WTC11 (cell line): ENCODE results near the gene CDH12. TPM values are rescaled to one million over a fixed set of nuclear protein-coding genes. Genes with fewer than 3 reads are reported as not detected.

Experiments
- ATAC-seq: fragments of 200-7000 bp; cut with Tn5 transposase; 2 replicates; pipeline ENCODE4 v1.10.0; 2021; ENCODE audit warnings: mild to moderate bottlenecking, moderate library complexity
- CTCF ChIA-PET: fragments of 300-600 bp; sonication (Branson Sonifier 250); formaldehyde crosslinking; loops from one replicate; lab custom pipeline; 2021; ENCODE audit warnings: antibody characterized with exemption; lab: Charles Lee
- POLR2A ChIA-PET: fragments of 350-600 bp; sonication (Branson Sonifier 250); formaldehyde crosslinking; loops from one replicate; lab custom pipeline; 2021; ENCODE audit warnings: antibody characterized with exemption; lab: Charles Lee
- DNase-seq: peaks from one replicate; pipeline ENCODE4 v3.0.0; 2021; ENCODE audit warnings: low spot score
- H3K27ac Mint-ChIP-seq: 2 replicates; pipeline ENCODE4 v1.8.0; 2021; ENCODE audit warnings: mixed read lengths
- H3K27me3 Mint-ChIP-seq: 2 replicates; pipeline ENCODE4 v1.8.0; 2021; ENCODE audit warnings: low read depth, mild to moderate bottlenecking, moderate library complexity, mixed read lengths
- H3K36me3 Mint-ChIP-seq: 2 replicates; pipeline ENCODE4 v1.8.0; 2021; ENCODE audit warnings: mixed read lengths
- H3K4me1 Mint-ChIP-seq: 2 replicates; pipeline ENCODE4 v1.8.0; 2022; ENCODE audit warnings: mixed read lengths
- H3K4me3 Mint-ChIP-seq: 2 replicates; pipeline ENCODE4 v1.8.0; 2021; ENCODE audit warnings: mild to moderate bottlenecking, moderate library complexity, mixed read lengths
- H3K9me3 Mint-ChIP-seq: 2 replicates; pipeline ENCODE4 v1.8.0; 2021; ENCODE audit warnings: mixed read lengths
- ATF2 ChIP-seq: sonication (generic); formaldehyde crosslinking; IDR thresholded peaks from 2 replicates; pipeline ENCODE4 v1.8.1; 2022; ENCODE audit warnings: low read depth, missing genetic modification reagents, borderline replicate concordance
- ELF4 ChIP-seq: sonication (generic); formaldehyde crosslinking; IDR thresholded peaks from 2 replicates; pipeline ENCODE4 v1.8.1; 2022; ENCODE audit warnings: low read depth, mild to moderate bottlenecking, moderate library complexity, missing genetic modification reagents
- ESRRA ChIP-seq: sonication (generic); formaldehyde crosslinking; IDR thresholded peaks from 2 replicates; pipeline ENCODE4 v1.8.1; 2022; ENCODE audit warnings: mild to moderate bottlenecking, missing genetic modification reagents, borderline replicate concordance
- FOXP1 ChIP-seq: sonication (generic); formaldehyde crosslinking; IDR thresholded peaks from 2 replicates; pipeline ENCODE4 v1.8.0; 2022; ENCODE audit warnings: missing genetic modification reagents, mild to moderate bottlenecking, moderate library complexity, borderline replicate concordance
- GRHL2 ChIP-seq: fragments of 250-450 bp; sonication (Bioruptor Pico); IDR thresholded peaks from 2 replicates; pipeline ENCODE4 v1.8.0; 2022; ENCODE audit warnings: mild to moderate bottlenecking, moderate library complexity; ENCODE audit not compliant: insufficient replicate concordance, severe bottlenecking
- MLX ChIP-seq: sonication (generic); formaldehyde crosslinking; IDR thresholded peaks from 2 replicates; pipeline ENCODE4 v1.8.1; 2023; ENCODE audit warnings: mild to moderate bottlenecking, missing genetic modification reagents, moderate library complexity
- NR2C2 ChIP-seq: sonication (generic); formaldehyde crosslinking; IDR thresholded peaks from 2 replicates; pipeline ENCODE4 v1.8.0; 2022; ENCODE audit warnings: mild to moderate bottlenecking, missing genetic modification reagents
- OVOL2 ChIP-seq: fragments of 250-450 bp; sonication (Bioruptor Pico); IDR thresholded peaks from 2 replicates; pipeline ENCODE4 v1.9.0; 2021; ENCODE audit warnings: mild to moderate bottlenecking, borderline replicate concordance
- ZBTB21 ChIP-seq: sonication (generic); formaldehyde crosslinking; IDR thresholded peaks from 2 replicates; pipeline ENCODE4 v1.8.1; 2023; ENCODE audit warnings: mild to moderate bottlenecking, missing genetic modification reagents, borderline replicate concordance
- ZBTB43 ChIP-seq: sonication (generic); formaldehyde crosslinking; IDR thresholded peaks from 2 replicates; pipeline ENCODE4 v1.8.1; 2023; ENCODE audit warnings: mild to moderate bottlenecking, missing genetic modification reagents
- ZNF232 ChIP-seq: sonication (generic); formaldehyde crosslinking; IDR thresholded peaks from 2 replicates; pipeline ENCODE4 v1.8.0; 2022; ENCODE audit warnings: mild to moderate bottlenecking, missing genetic modification reagents
- ZNF263 ChIP-seq: sonication (generic); formaldehyde crosslinking; IDR thresholded peaks from 2 replicates; pipeline ENCODE4 v1.8.1; 2022; ENCODE audit warnings: low read depth, mild to moderate bottlenecking, moderate library complexity, missing genetic modification reagents
- ZNF281 ChIP-seq: sonication (generic); formaldehyde crosslinking; IDR thresholded peaks from 2 replicates; pipeline ENCODE4 v1.8.0; 2023; ENCODE audit warnings: mild to moderate bottlenecking, missing genetic modification reagents
- ZNF317 ChIP-seq: sonication (generic); formaldehyde crosslinking; IDR thresholded peaks from 2 replicates; pipeline ENCODE4 v1.8.1; 2023; ENCODE audit warnings: low read depth, mild to moderate bottlenecking, moderate library complexity, missing genetic modification reagents, borderline replicate concordance
- ZNF396 ChIP-seq: fragments of 250-450 bp; sonication (Bioruptor Pico); IDR thresholded peaks from 2 replicates; pipeline ENCODE4 v1.8.0; 2021; ENCODE audit warnings: mild to moderate bottlenecking, moderate library complexity, borderline replicate concordance
- ZNF416 ChIP-seq: fragments of 250-450 bp; sonication (Bioruptor Pico); IDR thresholded peaks from 2 replicates; pipeline ENCODE4 v1.9.0; 2021; ENCODE audit warnings: mild to moderate bottlenecking, inconsistent platforms
- ZNF425 ChIP-seq: fragments of 250-450 bp; sonication (Bioruptor Pico); conservative IDR thresholded peaks from 2 replicates; pipeline ENCODE4 v1.9.0; 2021; ENCODE audit warnings: mild to moderate bottlenecking
- ZNF671 ChIP-seq: fragments of 250-450 bp; sonication (Bioruptor Pico); IDR thresholded peaks from 2 replicates; pipeline ENCODE4 v1.8.0; 2021; ENCODE audit warnings: mild to moderate bottlenecking
- total RNA-seq: library from RNA; stranded (reverse); gene quantifications from 3 replicates; pipeline ENCODE4 v1.2.3, GENCODE V29; 2021
- TF ChIP-seq, protein P1 (sequence below): sonication (generic); formaldehyde crosslinking; IDR thresholded peaks from 2 replicates; pipeline ENCODE4 v1.8.1; 2022; ENCODE audit warnings: mild to moderate bottlenecking, missing genetic modification reagents, moderate library complexity, borderline replicate concordance
- TF ChIP-seq, protein P2 (sequence below): sonication (generic); formaldehyde crosslinking; IDR thresholded peaks from 2 replicates; pipeline ENCODE4 v1.8.0; 2022; ENCODE audit warnings: mild to moderate bottlenecking, missing genetic modification reagents
- TF ChIP-seq, protein P3 (sequence below): sonication (generic); formaldehyde crosslinking; IDR thresholded peaks from 2 replicates; pipeline ENCODE4 v1.8.1; 2023; ENCODE audit warnings: mild to moderate bottlenecking, moderate library complexity, missing genetic modification reagents
- TF ChIP-seq, protein P4 (sequence below): fragments of 250-450 bp; sonication (Bioruptor Pico); IDR thresholded peaks from 2 replicates; pipeline ENCODE4 v1.9.0; 2021; ENCODE audit warnings: mild to moderate bottlenecking

Gene CDH12
- total RNA-seq, 1 experiment from 2014 or later, result not detected

DNA sequence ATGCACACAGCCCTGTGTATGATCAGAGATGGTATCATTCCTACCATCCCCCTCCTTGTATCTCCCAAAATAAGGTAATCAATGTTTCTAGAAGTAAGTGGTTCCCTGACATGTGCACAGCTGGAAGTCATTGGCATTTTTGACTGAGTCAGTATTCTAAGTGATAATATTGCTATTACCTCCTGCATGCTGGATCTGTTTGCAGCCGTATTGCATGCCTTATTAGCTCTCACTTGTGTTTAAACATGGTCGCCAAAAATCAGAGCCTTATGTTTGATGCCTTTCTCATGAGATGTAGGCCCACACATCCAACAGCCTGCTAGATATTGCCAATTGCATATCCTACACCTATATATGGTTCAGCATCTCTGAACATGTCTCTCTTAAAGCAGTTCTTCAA is 254.3 kb downstream of the CDH12 start:
- H3K4me3 Mint-ChIP-seq, result no peak overlapping the region
- no peak for DNase-seq
- H3K36me3 Mint-ChIP-seq, result no peaks in the 10 kb centered on the region
- H3K4me1 Mint-ChIP-seq, result no peaks in the 10 kb centered on the region
- no peak for ATAC-seq
- no peaks in the 10 kb centered on the region for H3K27me3 Mint-ChIP-seq
- H3K9me3 Mint-ChIP-seq, result no peaks in the 10 kb centered on the region
- ChIA-PET POLR2A (no interaction called here), CTCF (no interaction called here)
- no peak overlapping the region for H3K27ac Mint-ChIP-seq
- no peak for TF ChIP-seq ZNF425 (CRISPR knock-in tag)
- no peak for TF ChIP-seq ESRRA (CRISPR knock-in tag)
- TF ChIP-seq FOXP1 (CRISPR knock-in tag), result no peak
- TF ChIP-seq OVOL2 (CRISPR knock-in tag), result no peak
- no peak for TF ChIP-seq GRHL2 (CRISPR knock-in tag)

DNA sequence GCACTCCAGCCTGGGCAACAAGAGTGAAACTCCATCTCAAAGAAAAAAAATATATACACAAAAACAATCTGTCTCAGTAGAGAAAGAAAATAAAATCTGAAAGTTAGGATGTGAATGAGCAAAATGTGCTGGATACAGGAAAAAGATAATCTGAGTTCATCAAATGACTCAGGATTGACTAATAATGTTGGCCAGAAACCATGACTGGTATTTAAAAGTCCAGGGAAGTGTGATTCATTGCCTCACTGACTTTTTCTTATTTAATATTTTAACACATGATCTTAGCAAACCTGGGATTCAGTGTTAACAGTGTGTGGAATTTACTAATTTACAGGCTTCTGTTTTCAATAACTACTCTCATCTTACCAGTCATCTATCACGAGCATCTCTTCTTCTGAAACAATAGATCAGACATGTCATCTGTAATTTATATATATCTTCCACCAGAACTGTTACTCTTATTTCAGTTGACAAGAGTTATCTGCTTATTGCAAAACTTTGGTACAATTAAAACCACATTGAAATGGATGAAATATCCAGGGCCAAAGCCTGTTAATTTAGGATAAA is 256.7 kb downstream of the CDH12 start:
- Mint-ChIP-seq H3K36me3 (no peaks in the 10 kb centered on the region), H3K27ac (no peak overlapping the region), H3K27me3 (no peaks in the 10 kb centered on the region), H3K4me1 (no peaks in the 10 kb centered on the region), H3K4me3 (no peak overlapping the region), H3K9me3 (no peaks in the 10 kb centered on the region)
- ChIA-PET CTCF (no interaction called here), POLR2A (interaction anchor here (0.6 kb wide), 1 partner anchor 48 kb away, joined by 3 read pairs; no protein-coding TSS in a partner anchor)
- ATAC-seq (no peak), DNase-seq (no peak)
- TF ChIP-seq MLX (no peak), ZNF232 (CRISPR knock-in tag) (no peak), ZBTB43 (CRISPR knock-in tag) (no peak), ZBTB21 (CRISPR knock-in tag) (no peak), ZNF281 (CRISPR knock-in tag) (no peak), ZNF396 (CRISPR knock-in tag) (no peak), ATF2 (no peak), ZNF671 (CRISPR knock-in tag) (no peak), ZNF416 (CRISPR knock-in tag) (no peak), ZNF263 (CRISPR knock-in tag) (no peak), NR2C2 (CRISPR knock-in tag) (no peak), ELF4 (CRISPR knock-in tag) (no peak), ZNF317 (CRISPR knock-in tag) (no peak)
- TF ChIP-seq, protein P1, sequence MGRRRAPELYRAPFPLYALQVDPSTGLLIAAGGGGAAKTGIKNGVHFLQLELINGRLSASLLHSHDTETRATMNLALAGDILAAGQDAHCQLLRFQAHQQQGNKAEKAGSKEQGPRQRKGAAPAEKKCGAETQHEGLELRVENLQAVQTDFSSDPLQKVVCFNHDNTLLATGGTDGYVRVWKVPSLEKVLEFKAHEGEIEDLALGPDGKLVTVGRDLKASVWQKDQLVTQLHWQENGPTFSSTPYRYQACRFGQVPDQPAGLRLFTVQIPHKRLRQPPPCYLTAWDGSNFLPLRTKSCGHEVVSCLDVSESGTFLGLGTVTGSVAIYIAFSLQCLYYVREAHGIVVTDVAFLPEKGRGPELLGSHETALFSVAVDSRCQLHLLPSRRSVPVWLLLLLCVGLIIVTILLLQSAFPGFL, result no peak
- TF ChIP-seq, protein P2, sequence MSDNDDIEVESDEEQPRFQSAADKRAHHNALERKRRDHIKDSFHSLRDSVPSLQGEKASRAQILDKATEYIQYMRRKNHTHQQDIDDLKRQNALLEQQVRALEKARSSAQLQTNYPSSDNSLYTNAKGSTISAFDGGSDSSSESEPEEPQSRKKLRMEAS (CRISPR knock-in tag), result no peak
- TF ChIP-seq, protein P3, sequence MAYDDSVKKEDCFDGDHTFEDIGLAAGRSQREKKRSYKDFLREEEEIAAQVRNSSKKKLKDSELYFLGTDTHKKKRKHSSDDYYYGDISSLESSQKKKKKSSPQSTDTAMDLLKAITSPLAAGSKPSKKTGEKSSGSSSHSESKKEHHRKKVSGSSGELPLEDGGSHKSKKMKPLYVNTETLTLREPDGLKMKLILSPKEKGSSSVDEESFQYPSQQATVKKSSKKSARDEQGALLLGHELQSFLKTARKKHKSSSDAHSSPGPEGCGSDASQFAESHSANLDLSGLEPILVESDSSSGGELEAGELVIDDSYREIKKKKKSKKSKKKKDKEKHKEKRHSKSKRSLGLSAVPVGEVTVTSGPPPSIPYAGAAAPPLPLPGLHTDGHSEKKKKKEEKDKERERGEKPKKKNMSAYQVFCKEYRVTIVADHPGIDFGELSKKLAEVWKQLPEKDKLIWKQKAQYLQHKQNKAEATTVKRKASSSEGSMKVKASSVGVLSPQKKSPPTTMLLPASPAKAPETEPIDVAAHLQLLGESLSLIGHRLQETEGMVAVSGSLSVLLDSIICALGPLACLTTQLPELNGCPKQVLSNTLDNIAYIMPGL (CRISPR knock-in tag), result no peak
- TF ChIP-seq, protein P4, sequence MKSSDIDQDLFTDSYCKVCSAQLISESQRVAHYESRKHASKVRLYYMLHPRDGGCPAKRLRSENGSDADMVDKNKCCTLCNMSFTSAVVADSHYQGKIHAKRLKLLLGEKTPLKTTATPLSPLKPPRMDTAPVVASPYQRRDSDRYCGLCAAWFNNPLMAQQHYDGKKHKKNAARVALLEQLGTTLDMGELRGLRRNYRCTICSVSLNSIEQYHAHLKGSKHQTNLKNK (CRISPR knock-in tag), result no peak
